Hepatocyte (in vitro differentiated cells): Measurements from ENCODE around the gene RFNG.

ENCODE experiments used
- EZH2 ChIP-seq: fragments of 200-600 bp; sonication (generic); IDR thresholded peaks from 2 replicates; pipeline ENCODE4 v1.6.1; 2016; ENCODE audit warnings: antibody characterized with exemption, mild to moderate bottlenecking, borderline replicate concordance
- EZH2phosphoT487 ChIP-seq: fragments of 200-600 bp; sonication (generic); IDR thresholded peaks from one replicate; pipeline ENCODE4 v1.6.1; 2018; ENCODE audit warnings: antibody characterized with exemption, mild to moderate bottlenecking, low read depth, moderate library complexity; ENCODE audit not compliant: unreplicated experiment, severe bottlenecking
- TF ChIP-seq, protein P1 (sequence below): fragments of 200-600 bp; sonication (generic); IDR thresholded peaks from 2 replicates; pipeline ENCODE4 v1.5.1; 2016; ENCODE audit warnings: antibody characterized with exemption, mild to moderate bottlenecking; ENCODE audit not compliant: poor library complexity

DNA sequence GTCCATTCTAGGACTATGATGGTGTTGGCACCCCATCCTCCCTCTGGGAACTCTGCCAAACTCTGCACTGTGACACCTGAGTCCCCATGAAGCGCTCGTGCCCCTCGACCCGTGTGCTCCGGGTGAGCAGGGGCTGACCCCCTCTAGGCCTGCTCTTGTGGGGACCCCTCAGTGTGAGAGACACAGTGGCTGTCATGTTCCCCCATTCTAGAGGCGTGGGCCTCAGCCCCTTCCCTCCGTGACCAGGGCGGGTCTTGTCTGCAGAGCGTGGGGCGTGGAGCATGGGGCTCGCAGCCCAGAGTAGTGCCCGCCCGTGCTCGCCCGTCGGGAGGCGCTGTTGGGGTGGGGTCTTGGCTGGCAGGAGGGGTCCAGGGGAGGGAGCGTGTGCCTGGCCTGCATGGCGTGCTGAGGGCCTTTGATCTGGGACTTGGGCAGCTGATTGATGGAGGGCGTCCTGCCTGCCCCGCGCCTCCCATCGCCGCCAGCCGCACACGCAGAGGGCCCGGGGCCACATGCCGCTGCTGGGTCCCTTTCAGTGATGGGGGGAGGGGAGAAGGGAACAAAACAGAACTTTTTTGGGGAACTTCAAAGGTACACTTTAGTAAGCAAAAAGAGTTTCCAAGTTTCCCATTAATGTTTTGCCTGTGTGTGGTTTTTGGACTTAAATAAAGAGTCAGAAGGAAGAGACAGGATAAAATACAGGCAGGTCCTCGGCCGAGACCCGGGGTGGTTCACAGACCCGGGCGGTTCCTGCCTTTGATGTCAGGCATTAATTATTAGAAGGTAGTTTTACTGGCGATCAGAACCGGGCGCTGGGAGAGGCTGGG lies 51.4 kb downstream of the RFNG start:
- TF ChIP-seq, protein P1, sequence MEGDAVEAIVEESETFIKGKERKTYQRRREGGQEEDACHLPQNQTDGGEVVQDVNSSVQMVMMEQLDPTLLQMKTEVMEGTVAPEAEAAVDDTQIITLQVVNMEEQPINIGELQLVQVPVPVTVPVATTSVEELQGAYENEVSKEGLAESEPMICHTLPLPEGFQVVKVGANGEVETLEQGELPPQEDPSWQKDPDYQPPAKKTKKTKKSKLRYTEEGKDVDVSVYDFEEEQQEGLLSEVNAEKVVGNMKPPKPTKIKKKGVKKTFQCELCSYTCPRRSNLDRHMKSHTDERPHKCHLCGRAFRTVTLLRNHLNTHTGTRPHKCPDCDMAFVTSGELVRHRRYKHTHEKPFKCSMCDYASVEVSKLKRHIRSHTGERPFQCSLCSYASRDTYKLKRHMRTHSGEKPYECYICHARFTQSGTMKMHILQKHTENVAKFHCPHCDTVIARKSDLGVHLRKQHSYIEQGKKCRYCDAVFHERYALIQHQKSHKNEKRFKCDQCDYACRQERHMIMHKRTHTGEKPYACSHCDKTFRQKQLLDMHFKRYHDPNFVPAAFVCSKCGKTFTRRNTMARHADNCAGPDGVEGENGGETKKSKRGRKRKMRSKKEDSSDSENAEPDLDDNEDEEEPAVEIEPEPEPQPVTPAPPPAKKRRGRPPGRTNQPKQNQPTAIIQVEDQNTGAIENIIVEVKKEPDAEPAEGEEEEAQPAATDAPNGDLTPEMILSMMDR = no peak
- no peak for TF ChIP-seq EZH2
- TF ChIP-seq EZH2phosphoT487 = no peak
